HG02840 (cell line): ENCODE measurements around the gene MECP2.
"Not testable (repeated sequence)": the region's sequence is repeated elsewhere in the genome, so short reads cannot be mapped to it uniquely, and the experiment has no call there.

Source experiments
- ATAC-seq: cut with Tn5 transposase; IDR thresholded peaks from one replicate; pipeline ENCODE4 v1.9.1; 2021; ENCODE audit warnings: mild to moderate bottlenecking, moderate library complexity, moderate number of reproducible peaks; ENCODE audit not compliant: unreplicated experiment, low FRiP score

MECP2 gene

GRCh38 chrX:154097589-154098541 is at the start of gene MECP2:
TSS of gene MECP2 (minus strand) at chrX:154097717.
- ATAC-seq, result peak; percentile 78

DNA sequence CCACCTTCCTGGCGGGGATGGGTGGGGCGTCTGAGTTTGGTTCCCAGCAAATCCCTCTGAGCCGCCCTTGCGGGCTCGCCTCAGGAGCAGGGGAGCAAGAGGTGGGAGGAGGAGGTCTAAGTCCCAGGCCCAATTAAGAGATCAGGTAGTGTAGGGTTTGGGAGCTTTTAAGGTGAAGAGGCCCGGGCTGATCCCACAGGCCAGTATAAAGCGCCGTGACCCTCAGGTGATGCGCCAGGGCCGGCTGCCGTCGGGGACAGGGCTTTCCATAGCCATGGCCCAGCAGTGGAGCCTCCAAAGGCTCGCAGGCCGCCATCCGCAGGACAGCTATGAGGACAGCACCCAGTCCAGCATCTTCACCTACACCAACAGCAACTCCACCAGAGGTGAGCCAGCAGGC is 46.5 kb upstream of the MECP2 start, which contains the start of gene OPN1LW:
OPN1LW (plus strand) TSS at position 234 of the 400 bp plus-strand sequence; CDS start at position 275, 41 bp downstream.
- ATAC-seq, result not testable (repeated sequence)

- no peak for ATAC-seq
These were observed 45.6 kb upstream of the MECP2 start for GRCh38 chrX:154142950-154143745.

- no peak for ATAC-seq
These were observed 44.9 kb upstream of the MECP2 start for GRCh38 chrX:154142386-154142785.

- no peak for ATAC-seq
These were observed 43.2 kb upstream of the MECP2 start for GRCh38 chrX:154140742-154141141.

GRCh38 chrX:154140206-154140605 is 42.7 kb upstream of the MECP2 start:
- no peak for ATAC-seq

DNA sequence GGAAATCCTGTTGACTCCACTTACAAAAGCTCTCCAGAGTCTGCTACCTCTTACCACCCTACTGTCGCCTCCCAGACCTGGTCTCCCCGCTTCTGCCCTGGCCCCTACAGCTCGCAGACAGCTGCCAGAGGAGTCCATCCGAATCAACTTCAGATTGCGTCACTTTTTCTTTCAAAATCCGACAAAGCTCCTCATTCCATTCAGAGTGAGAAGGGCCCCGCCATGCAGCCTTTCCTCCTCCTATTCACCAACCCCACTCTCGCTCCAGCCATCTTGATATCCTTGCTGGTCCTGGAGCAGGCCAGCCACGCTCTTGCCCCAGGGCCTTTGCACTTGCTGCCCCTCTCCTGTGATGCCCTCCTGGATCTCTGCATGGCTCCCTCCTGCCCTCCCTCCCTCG is 41.3 kb upstream of the MECP2 start:
- ATAC-seq, result no peak

GRCh38 chrX:154136627-154137161 is 39.2 kb upstream of the MECP2 start:
- ATAC-seq, result no peak

- ATAC-seq, result no peak
These were observed 38.1 kb upstream of the MECP2 start for GRCh38 chrX:154135458-154136229.

GRCh38 chrX:154132366-154132765 is 34.8 kb upstream of the MECP2 start:
- no peak for ATAC-seq

DNA sequence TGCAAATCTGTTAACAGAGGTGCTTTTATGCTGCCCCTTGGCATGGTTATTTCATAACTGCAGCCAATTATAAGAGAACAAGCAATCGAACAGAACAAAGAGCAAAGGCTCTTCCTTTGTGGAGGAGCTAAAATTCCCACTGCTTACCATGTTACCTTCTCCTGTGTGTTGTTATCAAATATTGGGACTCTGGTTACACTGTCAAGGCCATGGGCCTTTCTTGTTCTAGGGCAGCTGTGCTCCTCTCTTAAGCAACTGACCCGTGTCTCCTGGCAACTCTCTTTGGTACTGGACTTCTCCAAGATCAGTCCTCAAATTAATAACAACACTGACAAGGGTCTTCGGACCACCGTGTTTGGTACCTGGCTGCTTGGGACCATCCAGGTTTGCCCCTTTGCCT is 34.4 kb upstream of the MECP2 start:
- no peak for ATAC-seq

DNA sequence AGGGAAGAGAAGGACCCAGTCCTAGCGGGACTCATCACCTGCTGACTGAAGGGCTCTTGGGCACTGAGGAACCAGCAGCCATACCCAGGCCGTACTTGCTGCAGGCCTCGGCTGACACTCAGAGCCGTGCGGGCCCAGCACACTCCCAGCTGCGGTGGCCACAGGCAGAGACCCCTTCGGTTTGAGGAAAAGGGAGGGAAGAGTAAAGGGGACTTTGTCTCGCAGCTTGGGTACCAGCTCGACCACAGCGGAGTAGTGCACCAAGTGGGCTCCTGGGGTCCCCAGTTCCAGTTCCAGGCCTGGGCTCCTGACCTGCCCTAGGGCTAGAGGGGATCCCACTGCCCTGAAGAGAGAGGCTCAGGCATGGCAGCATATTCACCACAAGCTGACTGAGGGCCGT is 28.6 kb upstream of the MECP2 start:
- ATAC-seq, result no peak

DNA sequence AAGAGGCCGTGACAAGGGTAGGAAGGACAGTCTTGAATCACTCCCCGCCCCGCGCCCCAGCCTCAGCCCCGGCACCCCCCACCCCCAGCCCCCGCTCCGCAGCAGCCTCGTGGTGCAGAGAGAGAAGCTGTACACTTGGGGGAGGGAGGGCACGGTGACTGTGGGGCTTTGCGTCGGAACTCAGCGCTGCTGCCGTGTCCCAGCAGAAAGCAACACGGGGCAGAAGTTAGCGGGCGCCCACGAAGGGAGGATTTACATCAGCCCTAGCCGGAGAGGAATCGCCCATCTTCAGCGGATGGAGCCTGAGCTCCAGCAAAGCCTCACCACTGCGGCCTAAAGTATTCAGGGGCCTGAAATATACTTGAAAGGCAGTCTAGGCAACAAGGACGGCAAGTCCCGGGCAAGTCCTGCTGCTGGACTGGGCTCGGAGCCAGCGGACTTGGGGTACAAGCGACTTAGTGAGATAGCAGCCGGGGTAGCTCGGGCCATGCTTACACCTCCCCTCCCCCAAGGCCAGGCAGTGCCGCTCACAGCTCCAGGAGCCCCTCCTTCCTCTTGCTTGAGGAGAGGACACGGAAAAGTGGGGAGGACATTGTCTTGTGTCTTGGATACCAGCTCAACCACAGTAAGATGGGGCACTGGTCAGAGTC is 28.0 kb upstream of the MECP2 start:
- ATAC-seq, result no peak

GRCh38 chrX:154123241-154124219 is 26.0 kb upstream of the MECP2 start:
- ATAC-seq, result no peak

- ATAC-seq, result no peak
These were observed 24.4 kb upstream of the MECP2 start for GRCh38 chrX:154121961-154122360.

GRCh38 chrX:154121207-154121606 is 23.7 kb upstream of the MECP2 start:
- no peak for ATAC-seq

DNA sequence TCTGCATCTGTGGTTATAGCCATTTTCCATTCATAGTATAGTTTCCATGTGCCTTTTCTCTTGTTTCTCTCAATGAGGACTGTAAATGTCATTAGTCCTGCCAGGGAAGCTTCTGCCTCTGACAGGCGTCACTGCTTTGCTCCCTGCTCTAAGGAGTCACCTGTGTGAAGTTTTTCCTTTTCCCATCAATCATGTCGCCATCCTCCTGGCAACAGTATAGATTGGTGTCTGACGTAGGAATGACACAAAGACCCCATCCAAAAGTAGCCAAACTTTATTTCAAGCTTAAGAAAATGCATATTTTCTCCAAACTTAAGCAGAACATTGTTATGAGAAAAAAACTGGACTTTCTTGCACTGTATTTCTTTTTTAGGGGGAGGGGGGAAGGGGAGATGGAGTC is 23.1 kb upstream of the MECP2 start:
- ATAC-seq, result no peak

DNA sequence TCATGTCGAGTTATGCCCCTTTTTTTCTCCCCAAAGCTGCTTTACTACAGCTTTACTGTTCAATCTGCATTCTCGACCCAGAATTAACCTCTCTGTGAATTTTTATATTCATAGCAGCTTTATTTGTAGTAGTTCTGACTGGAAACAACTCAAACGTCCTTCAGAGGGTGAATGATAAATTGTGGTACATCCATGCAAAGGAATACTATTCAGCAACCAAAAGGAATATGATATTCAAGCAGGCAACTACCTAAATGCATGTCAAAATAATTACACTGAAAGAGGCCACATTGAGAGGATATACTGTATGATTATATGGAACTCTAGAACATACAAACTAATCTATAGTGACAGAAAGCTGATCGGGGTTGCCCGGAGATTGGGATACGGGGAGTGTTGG is 20.0 kb upstream of the MECP2 start:
- no peak for ATAC-seq
